ENCODE data around the gene ATN1.
"Not testable (repeated sequence)": the region's sequence is repeated elsewhere in the genome, so short reads cannot be mapped to it uniquely, and the experiment has no call there.

ATN1 gene

DNA sequence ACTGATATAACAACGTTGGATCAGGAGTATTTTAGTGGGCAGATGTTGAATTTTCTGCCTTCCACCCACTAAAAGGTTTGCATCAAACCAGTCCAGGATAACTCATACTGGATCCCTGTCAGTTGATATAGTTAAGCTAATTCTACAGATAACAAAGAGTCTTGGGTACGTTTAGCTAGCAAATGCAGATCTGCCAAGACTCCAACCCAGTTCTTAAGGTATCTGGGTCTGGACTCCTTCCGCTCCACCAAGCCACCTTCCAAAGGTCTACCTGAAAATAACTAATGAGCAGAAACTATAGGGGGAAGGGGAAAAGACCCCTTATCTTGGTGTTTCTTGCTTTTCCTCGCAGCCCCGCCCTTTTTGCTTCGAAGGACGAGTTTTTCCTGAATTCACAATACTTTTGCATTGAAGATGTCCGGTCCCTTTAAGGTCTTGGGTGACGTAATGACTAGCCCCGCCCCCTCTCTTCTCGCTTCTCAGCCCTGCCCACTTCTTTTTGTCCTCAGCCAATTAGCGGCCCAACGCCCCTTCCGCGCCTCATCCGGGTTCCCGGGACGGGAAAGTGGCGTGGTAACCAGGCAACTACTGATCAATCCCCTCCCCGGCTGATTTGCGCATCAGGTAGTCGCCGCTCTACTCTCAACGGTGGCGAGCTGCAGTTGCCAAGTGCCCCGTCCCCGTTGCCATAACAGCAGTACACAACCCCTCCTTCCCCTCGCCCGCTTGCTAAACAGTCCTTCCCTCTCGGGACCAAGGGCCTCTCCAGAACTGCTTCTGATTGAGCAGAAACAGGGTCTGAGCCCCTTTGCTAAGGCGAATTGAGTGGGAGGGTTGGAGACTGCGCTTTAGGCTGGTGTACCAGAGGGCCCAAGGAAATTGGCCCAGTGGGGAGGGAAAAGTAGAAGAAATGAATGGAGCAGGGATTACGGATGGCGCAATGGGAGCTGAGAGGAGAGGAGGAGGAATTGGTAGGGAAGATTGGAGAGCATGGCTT lies 23.2 kb upstream of the ATN1 start, which contains the start of gene LRRC23:
Gene LRRC23 (plus strand): TSS at position 543 of the 997 bp plus-strand sequence. CDS start 812 bp downstream, outside the sequence.
- peak; percentile 97 for DNase-seq (ENCODE audit: low spot score)

DNA sequence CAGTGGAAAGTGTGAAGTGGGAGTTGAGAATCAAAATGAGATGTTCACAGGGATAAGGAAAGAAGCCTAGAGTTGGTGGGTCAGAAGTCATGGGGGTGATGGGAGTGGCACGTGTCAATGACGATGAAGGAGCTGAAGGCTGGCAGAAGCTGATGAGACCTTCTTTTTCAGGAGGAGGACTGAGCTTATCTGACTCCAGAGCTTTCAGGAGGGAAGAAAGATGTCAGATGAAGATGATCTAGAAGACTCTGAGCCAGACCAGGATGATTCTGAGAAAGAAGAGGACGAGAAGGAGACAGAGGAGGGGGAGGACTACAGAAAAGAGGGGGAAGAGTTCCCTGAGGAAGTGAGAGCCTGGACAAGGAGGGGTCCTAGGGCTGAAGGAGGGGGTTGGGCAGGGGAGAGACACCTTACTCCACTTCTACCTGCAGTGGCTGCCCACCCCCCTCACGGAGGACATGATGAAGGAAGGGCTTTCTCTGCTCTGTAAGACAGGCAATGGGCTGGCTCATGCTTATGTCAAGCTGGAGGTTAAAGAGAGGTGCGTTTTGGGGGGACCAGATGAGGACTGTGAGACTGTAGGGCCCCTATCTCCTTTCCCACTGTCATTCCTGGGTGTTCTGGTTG lies 22.2 kb upstream of the ATN1 start:
- DNase-seq (ENCODE audit: low spot score), result no peak

DNA sequence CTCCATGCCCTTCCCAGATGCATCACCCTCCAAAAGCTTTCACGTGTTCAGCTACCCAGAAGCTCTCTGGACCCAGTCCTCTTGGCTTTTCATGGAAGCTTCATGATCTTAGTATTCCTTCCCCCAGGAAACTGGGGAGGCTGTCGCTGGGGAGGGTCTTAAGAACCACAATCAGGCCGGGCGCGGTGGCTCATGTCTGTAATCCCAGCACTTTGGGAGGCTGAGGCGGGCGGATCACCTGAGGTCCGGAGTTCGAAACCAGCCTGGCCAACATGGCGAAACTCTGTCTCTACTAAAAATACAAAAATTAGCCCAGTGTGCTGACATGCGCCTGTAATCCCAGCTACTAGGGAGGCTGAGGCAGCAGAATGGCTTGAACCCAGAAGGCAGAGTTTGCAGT lies 19.6 kb upstream of the ATN1 start:
- DNase-seq (ENCODE audit: low spot score), result not testable (repeated sequence)

DNA sequence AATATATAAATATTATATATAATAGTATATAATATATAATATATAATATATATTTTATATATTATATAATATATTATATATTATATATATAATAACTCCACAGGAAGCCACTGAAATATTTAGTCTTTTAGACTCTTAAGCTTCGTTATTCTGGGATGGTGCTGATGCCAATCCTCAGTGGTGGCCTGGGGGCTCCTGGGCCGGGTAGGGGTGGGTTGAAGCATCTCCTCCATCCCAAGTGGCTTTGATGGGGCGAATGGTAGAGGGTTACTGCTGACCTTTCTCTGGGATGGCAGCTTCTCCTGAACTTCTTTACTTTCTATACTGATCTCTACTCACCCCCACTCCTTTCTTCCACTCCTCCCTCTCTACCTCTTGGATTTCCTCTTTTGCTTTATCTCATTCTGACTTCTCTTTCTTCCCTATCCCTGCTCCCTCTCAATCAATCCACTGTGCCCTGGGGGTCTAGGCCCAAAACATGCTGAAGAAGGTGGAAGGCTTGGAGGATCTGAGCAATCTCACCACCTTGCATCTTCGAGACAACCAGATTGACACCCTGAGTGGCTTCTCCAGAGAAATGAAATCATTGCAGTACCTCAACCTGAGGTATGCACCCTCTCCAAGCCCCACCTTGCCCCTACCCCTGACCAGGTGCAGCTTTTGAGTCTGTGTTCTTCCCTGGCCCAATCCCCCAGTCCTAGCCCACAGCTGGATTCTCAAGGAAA lies 18.2 kb upstream of the ATN1 start:
- DNase-seq (ENCODE audit: low spot score), result no peak

DNA sequence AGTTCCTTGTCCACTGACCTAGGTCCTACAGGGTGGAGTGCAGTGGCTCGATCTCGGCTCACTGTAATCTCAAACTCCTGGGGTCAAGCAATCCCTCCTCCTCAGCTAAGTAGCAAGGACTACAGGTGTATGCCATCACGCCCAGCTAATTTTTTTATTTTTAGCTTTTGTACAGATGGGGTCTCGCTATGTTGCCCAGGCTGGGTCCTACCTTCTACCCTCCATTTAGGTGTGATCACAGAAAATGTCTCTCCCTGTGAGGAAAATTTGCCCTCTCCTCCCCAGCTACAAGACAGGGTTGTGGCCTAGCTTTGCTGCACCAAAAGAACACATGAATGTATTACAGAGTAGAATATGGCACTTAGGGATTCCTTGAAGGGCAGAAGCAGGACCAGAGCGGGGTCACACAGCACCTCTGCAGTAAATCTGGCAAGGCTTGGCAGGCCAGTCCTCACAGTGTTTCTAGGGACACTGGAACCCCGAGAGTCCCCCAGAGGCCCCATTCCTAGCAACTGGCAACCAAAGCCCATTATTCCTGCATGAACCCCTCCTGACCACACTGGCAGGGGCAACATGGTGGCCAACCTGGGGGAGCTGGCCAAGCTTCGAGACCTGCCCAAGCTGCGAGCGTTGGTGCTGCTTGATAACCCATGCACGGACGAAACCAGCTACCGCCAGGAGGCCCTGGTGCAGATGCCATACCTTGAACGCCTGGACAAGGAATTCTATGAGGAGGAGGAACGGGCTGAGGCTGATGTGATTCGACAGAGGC lies 15.4 kb upstream of the ATN1 start:
- DNase-seq (ENCODE audit: low spot score), result no peak

DNA sequence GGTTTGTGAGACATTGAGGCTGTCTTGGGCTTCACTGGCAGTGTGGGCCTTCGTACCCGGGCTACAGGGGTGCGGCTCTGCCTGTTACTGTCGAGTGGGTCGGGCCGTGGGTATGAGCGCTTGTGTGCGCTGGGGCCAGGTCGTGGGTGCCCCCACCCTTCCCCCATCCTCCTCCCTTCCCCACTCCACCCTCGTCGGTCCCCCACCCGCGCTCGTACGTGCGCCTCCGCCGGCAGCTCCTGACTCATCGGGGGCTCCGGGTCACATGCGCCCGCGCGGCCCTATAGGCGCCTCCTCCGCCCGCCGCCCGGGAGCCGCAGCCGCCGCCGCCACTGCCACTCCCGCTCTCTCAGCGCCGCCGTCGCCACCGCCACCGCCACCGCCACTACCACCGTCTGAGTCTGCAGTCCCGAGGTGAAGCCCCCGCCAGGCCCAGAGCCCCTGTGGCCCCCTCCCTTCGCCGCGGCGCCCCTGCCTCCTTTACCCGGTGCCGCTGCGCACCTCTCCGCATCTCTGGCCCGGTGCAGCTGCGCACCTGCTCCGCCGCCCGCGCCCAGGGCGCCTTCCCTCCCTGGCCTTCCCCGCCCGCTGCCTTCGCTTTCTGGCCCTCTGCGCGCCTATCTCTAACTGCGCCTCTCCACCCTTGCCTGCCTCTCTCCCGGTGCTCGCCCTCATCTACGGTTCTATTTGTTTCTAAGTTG lies 13.4 kb upstream of the ATN1 start, which contains the start of gene ENO2:
Gene ENO2 (plus strand): TSS at position 335 of the 701 bp plus-strand sequence. CDS start 1,253 bp downstream, outside the sequence.
- peak; percentile 62 for DNase-seq (ENCODE audit: low spot score)

DNA sequence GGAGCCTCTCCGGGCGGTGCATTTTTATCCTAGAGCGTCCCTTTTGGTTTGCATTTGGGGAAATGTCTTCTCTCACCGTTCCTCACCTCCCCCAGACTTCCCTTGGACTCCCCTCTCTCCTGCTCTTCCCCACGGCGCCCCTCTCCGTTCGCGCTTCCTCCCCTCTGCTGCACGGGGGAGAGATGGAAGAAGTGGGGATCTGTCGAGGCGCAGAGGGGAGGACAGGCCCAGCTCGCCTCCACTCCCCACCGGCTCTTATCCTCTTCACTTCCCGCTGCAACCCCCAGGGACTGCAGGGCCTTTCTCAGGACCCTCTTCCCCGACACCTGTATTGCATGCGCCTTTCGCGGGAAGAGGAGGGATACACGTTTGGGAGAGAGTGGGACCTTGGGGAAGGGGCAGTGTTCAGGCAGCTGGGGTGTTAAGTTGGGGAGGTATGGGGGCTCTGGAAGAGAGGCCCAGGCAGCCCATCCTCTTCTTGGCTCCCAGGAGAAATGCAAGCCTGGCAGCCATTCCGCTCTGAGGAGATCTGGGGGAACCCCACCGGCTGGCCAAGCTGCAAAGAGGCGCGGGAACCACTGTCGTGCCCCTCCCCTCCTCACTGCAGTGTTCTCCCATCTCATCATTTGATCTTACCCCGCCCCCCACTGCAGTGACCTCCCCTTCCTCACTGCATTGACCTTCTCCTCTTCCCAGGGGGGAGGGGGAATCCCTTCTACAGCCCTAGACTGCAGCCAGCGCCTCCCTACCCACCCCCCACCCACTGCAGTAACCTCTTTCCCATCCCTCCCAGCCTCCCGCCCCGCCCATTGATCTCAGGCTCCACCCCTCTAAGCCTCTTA lies 12.6 kb upstream of the ATN1 start:
- DNase-seq (ENCODE audit: low spot score), result no peak

DNA sequence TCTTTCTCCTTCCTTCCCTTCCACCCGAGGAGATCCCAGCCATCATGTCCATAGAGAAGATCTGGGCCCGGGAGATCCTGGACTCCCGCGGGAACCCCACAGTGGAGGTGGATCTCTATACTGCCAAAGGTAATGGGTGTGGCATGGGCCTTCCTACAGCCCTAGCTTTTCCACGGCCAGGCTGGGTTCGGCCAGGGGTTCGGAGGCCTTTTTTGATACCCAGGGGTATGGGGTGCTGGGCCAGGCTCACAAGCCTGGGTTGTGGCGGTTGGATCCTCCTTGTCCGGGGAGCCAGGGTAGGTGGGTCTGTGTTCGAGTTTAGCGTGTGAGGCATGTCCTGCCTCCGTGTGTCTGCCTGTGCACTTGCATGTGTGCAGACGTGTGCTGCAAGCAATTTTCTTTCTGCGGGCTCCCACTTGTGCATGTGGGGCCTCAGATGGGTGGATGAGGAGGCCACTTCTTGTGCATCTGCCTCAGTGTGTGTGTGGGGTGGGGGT lies 11.9 kb upstream of the ATN1 start:
- no peak for DNase-seq (ENCODE audit: low spot score)

DNA sequence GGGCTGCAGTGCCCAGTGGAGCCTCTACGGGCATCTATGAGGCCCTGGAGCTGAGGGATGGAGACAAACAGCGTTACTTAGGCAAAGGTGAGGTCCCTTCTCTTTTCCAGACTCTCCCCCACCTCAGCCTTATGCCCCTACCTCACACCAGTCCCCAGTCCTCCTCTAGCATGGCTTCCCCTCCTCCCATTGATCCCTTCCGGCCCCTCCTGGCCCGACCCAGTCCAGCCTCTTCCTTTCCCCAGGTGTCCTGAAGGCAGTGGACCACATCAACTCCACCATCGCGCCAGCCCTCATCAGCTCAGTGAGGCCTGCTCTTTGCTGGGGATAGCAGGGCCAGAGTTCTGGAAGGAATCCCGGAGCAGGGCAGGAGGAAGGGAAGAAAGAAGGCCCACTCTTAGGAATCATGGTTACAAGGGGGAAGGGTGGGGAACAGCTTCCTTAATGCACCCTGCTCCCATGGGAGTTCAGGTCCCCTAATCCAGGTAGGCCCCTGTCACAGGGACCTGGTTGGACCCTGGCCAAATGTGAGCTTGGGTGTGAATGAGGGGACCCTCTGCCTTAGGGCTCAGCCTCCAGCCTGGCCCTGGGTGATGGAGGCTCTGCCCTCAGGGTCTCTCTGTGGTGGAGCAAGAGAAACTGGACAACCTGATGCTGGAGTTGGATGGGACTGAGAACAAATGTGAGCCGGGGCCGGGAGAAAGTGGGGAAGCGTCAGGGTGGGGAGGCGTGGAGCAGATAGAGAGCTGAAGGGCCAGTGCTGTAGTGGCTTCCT lies 11.1 kb upstream of the ATN1 start:
- DNase-seq (ENCODE audit: low spot score), result no peak

DNA sequence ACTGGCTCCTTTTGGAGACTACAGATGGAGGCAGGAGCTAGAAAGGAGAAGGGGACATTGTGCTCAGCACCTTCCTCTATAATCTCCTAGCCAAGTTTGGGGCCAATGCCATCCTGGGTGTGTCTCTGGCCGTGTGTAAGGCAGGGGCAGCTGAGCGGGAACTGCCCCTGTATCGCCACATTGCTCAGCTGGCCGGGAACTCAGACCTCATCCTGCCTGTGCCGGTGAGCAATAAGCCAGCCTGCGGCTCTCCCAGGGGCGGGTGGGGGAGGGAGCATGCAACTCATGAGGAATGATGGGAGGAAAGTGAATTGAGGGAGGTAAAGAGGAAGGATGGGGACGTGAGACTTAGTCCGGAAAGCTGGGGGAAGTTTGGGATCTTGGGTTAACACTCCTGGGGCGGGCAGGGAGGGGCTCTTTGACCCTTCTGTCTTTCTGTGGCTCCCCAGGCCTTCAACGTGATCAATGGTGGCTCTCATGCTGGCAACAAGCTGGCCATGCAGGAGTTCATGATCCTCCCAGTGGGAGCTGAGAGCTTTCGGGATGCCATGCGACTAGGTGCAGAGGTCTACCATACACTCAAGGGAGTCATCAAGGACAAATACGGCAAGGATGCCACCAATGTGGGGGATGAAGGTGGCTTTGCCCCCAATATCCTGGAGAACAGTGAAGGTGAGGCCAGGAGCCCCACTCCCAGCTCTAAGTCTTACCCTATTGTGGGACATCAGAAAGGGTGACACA lies 10.1 kb upstream of the ATN1 start:
- no peak for DNase-seq (ENCODE audit: low spot score)

DNA sequence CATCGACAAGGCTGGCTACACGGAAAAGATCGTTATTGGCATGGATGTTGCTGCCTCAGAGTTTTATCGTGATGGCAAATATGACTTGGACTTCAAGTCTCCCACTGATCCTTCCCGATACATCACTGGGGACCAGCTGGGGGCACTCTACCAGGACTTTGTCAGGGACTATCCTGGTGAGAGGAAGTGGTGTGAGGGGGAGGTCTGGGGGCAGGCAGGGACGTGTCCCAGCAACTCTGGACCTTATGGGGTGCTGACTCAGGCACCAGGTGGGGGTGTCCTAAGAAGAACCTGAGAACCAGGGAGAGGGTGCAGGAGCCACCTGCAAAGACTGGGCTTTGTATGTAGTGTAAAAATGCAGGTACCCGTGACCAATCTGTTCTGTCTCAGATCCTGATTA lies 8.2 kb upstream of the ATN1 start:
- DNase-seq (ENCODE audit: low spot score), result no peak

DNA sequence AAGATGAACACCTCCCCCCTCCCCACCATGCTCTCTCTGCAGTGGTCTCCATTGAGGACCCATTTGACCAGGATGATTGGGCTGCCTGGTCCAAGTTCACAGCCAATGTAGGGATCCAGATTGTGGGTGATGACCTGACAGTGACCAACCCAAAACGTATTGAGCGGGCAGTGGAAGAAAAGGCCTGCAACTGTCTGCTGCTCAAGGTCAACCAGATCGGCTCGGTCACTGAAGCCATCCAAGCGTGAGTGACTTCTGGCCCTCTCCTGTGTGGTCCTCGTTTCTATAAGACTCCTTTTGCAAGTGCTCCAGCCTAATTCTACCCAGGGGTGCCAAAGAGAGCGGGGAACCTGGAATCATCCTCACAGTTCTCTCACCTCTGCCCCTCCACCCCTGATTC lies 6.2 kb upstream of the ATN1 start:
- DNase-seq (ENCODE audit: low spot score), result no peak

DNA sequence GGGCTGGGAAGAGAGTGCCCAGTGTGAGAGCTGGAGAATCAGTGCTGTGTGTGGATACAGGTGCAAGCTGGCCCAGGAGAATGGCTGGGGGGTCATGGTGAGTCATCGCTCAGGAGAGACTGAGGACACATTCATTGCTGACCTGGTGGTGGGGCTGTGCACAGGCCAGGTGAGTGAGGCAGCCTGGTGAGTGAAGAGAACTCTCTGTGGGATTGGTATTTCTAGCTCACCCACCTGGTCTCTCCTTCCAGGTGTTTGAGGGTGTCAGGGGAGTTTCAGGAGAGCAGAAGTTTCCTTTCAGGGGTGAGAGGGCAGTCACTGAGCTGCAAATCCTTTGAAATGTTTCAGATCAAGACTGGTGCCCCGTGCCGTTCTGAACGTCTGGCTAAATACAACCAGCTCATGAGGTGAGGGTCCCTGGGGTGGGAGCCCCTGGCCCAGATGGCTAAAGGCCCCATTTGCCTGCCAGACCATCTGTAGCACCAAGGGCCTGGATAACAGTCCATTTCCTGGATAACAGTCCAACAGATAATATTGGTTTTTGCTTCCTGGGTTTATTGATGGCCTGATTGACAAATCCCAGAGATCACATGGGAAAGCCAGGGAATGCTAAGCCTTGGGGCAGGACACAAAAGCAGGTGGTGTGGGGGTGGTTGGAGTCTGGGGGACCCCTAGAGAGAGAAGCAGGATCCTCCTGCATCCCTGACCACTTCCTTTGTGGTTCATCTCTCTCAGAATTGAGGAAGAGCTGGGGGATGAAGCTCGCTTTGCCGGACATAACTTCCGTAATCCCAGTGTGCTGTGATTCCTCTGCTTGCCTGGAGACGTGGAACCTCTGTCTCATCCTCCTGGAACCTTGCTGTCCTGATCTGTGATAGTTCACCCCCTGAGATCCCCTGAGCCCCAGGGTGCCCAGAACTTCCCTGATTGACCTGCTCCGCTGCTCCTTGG lies 5.5 kb upstream of the ATN1 start:
- no peak for DNase-seq (ENCODE audit: low spot score)

DNA sequence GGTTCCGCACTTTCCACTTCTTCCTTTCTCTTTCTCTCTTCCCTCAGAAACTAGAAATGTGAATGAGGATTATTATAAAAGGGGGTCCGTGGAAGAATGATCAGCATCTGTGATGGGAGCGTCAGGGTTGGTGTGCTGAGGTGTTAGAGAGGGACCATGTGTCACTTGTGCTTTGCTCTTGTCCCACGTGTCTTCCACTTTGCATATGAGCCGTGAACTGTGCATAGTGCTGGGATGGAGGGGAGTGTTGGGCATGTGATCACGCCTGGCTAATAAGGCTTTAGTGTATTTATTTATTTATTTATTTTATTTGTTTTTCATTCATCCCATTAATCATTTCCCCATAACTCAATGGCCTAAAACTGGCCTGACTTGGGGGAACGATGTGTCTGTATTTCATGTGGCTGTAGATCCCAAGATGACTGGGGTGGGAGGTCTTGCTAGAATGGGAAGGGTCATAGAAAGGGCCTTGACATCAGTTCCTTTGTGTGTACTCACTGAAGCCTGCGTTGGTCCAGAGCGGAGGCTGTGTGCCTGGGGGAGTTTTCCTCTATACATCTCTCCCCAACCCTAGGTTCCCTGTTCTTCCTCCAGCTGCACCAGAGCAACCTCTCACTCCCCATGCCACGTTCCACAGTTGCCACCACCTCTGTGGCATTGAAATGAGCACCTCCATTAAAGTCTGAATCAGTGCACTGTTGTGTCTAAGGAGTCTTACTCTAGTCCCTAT lies 4.6 kb upstream of the ATN1 start:
- DNase-seq (ENCODE audit: low spot score), result no peak

DNA sequence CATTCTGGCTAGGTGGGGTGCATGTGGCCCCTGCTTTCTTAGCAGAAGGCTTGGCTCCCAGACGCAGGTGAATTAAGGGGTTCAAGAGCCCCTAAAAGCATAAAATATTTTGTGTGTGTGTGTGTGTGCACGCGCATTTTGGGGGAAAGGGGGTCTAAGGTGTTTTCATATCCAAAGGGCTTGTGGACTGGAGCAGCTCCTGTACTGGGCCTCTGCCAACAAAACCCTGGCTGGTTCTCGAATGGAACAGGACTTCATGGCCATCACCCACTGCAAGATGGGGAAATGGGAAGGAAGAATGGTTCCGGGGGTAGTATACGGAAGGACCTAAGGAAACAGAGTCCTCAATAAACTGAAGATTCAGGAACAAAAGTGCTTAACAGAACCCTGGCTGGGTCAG lies 3.9 kb upstream of the ATN1 start:
- DNase-seq (ENCODE audit: low spot score), result no peak

DNA sequence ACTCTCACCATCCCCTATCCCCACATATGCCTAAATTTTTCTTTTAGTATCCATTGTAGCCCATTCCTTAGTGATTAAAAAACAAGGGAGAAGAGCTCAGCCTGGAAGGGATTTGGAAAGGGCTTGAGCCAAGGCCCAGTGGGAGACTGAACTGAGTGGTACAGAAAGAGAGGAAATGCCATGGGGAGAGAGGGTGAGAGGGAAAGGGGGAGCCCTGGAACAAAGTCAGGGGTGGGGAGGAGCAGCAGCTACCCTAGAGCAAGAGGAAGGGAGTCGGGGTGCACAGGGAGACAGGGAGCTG lies 2.6 kb upstream of the ATN1 start:
- no peak for DNase-seq (ENCODE audit: low spot score)

All from hematopoietic multipotent progenitor cell treated with erythropoietin and hydrocortisone succinate and interleukin-3 and kit ligand, for 15 days (in vitro differentiated cells).